HG03045 (cell line): ENCODE measurements around the gene UNC5A.

Experiments
- ATAC-seq: cut with Tn5 transposase; IDR thresholded peaks from one replicate; pipeline ENCODE4 v1.9.1; 2021; ENCODE audit warnings: mild to moderate bottlenecking, moderate library complexity; ENCODE audit not compliant: unreplicated experiment

The UNC5A gene

DNA sequence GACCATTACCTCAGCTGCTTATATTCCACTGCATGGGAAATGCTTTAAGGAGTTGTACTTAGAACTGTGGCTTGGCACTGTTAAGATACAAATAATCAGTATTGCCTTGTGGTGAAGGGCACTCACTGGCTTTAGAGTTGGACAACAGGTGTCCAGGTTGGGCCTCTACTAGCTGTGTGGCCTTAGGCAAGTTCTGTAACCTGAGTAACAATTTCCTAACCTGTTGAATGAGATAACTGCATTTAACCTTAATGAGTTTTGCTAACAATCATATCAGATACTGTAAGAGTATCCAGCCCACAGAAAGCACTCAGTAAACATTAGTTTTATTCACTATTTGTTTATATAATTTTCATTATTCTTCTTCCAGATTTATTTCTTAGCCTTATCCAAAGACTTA is 106.0 kb downstream of the UNC5A start:
- ATAC-seq: no peak

DNA sequence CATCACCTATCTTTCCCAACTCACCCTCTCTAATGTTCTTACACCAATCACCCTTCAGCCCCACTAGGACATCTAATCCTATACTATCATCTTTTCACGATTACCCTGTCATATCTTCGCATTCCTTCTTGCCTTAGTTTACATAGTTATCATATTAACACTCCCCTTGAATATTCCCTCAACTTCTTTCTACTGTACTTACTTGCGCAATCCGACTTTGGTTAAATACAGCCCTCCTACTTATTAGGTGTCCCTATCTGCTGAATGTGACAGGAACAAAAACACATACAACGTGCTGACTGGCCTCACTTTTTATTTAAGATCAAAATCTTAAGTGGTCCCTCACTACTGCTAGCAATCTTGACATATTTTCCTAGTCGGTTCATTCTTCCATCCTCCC is 108.3 kb downstream of the UNC5A start:
- ATAC-seq: no peak

- ATAC-seq: no peak
Observed at GRCh38 chr5:176921714-176922113, 111.4 kb downstream of the UNC5A start.

GRCh38 chr5:176922817-176923216 is 112.5 kb downstream of the UNC5A start:
- no peak for ATAC-seq

DNA sequence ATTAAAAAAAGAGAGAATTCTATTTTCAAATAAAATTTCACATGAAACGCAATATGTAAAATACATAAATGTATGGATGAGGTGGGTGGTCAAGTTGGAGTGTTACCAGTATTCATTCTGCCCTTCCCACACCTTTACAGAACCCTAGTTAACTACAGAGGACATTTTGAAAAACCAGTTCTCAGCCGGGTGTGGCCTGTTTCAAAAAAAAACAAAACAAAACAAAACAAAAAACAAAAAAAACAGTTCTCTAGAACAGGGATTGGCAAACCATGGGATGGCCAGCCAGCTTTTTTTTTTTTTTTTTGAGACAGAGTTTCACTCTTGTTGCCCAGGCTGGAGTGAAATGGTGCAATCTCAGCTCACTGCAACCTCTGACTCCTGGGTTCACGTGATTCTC is 117.2 kb downstream of the UNC5A start:
- no peak for ATAC-seq

DNA sequence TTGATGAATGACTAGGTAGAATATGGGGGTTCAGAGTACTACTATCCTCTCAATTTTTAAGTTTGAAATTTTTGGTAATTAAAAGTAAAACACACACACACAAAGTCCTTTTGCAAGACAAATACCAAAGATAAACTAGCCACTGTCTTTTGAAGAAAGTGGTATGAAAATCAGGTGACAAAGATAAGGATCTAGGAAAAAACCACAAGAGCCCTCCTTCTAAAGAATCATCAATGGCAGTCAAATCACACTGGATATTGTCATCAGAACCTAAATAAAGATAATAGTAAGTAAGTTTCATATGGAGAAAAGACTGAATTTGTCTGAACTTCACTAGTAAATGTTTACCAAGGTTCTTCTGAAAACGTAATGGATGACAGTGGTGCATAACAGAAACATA is 119.3 kb downstream of the UNC5A start:
- no peak for ATAC-seq
